H1 (cell line): ENCODE data around the gene PRXL2A.

Experiments used
- EP300 ChIP-seq, 2 experiments: IDR thresholded peaks; 1 replicate in 1 of 2; 2 replicates in 1 of 2; pipeline ENCODE4 v1.6.1; 2011 to 2012; ENCODE audit warnings: low read depth in 2 of 2, low read length in 2 of 2, mild to moderate bottlenecking in 2 of 2, borderline replicate concordance in 1 of 2, inconsistent platforms in 1 of 2, moderate library complexity in 1 of 2
- GABPA ChIP-seq: IDR thresholded peaks from 2 replicates; pipeline ENCODE4 v1.6.1; 2011; ENCODE audit warnings: mild to moderate bottlenecking, low read length, moderate library complexity, borderline replicate concordance; ENCODE audit not compliant: insufficient read depth
- RAD21 ChIP-seq, 2 experiments: IDR thresholded peaks in 1 of 2; conservative IDR thresholded peaks in 1 of 2; 2 replicates each; pipeline ENCODE4 v1.6.1; 2011; ENCODE audit warnings: low read depth in 2 of 2, low read length in 2 of 2, improper control_type of control experiment in 1 of 2, inconsistent platforms in 1 of 2, mild to moderate bottlenecking in 1 of 2, moderate library complexity in 1 of 2
- RNF2 ChIP-seq: fragments of 200-900, 300-1000 bp; sonication (generic); IDR thresholded peaks from 2 replicates; pipeline ENCODE4 v1.7.1; 2016; ENCODE audit warnings: borderline replicate concordance, low read depth, mild to moderate bottlenecking, antibody characterized with exemption, low read length; ENCODE audit not compliant: poor library complexity, severe bottlenecking; ENCODE audit errors: missing control alignments
- SAP30 ChIP-seq: fragments of 300-600 bp; sonication (generic); IDR thresholded peaks from 2 replicates; pipeline ENCODE4 v1.7.1; 2012; ENCODE audit warnings: low read length, moderate library complexity, mild to moderate bottlenecking, inconsistent platforms; ENCODE audit not compliant: insufficient read depth, insufficient replicate concordance
- TAF1 ChIP-seq: IDR thresholded peaks from 2 replicates; pipeline ENCODE4 v1.6.1; 2011; ENCODE audit warnings: mild to moderate bottlenecking, low read depth, low read length
- ZNF274 ChIP-seq: IDR thresholded peaks from 2 replicates; pipeline ENCODE4 v1.7.0; 2012; ENCODE audit warnings: low read length, borderline replicate concordance; ENCODE audit errors: extremely low read depth
- TF ChIP-seq, protein P1 (sequence below): IDR thresholded peaks from 2 replicates; pipeline ENCODE4 v1.6.1; 2011; ENCODE audit warnings: low read depth, mild to moderate bottlenecking, low read length; ENCODE audit not compliant: insufficient read depth
- TF ChIP-seq, protein P2 (sequence below), 3 experiments: IDR thresholded peaks; 1 replicate in 2 of 3; 2 replicates in 1 of 3; pipeline versions ENCODE4 v1.5.1 to v1.6.1; 2011; ENCODE audit warnings: low read length in 3 of 3, mild to moderate bottlenecking in 3 of 3, inconsistent platforms in 2 of 3, low read depth in 1 of 3, moderate library complexity in 1 of 3; ENCODE audit not compliant: insufficient read depth in 1 of 3; ENCODE audit errors: control extremely low read depth in 1 of 3
- TF ChIP-seq, protein P3 (sequence below): IDR thresholded peaks from 2 replicates; pipeline ENCODE4 v1.6.1; 2012; ENCODE audit warnings: low read length, inconsistent platforms

DNA sequence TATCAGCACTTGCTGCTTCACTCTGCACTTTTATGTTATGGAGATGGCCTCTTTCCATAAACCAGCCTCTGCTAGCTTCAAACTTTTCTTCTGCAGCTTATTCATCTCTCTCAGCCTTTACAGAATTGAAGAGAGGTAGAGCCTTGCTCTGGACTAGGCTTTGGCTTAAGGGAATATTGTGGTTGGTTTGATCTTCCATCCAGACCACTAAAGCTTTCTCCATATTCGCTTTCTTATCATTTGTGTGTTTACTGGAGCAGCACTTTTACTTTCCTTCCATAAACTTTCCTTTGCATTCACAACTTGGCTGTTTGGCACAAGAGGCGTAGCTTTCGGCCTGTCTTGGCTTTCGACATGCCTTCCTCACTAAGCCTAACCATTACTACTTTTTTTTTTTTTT is 28.2 kb upstream of the PRXL2A start:
- TF ChIP-seq, protein P1, sequence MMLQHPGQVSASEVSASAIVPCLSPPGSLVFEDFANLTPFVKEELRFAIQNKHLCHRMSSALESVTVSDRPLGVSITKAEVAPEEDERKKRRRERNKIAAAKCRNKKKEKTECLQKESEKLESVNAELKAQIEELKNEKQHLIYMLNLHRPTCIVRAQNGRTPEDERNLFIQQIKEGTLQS: no peak
- no peak for TF ChIP-seq SAP30
- TF ChIP-seq, protein P2, sequence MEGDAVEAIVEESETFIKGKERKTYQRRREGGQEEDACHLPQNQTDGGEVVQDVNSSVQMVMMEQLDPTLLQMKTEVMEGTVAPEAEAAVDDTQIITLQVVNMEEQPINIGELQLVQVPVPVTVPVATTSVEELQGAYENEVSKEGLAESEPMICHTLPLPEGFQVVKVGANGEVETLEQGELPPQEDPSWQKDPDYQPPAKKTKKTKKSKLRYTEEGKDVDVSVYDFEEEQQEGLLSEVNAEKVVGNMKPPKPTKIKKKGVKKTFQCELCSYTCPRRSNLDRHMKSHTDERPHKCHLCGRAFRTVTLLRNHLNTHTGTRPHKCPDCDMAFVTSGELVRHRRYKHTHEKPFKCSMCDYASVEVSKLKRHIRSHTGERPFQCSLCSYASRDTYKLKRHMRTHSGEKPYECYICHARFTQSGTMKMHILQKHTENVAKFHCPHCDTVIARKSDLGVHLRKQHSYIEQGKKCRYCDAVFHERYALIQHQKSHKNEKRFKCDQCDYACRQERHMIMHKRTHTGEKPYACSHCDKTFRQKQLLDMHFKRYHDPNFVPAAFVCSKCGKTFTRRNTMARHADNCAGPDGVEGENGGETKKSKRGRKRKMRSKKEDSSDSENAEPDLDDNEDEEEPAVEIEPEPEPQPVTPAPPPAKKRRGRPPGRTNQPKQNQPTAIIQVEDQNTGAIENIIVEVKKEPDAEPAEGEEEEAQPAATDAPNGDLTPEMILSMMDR (IDR thresholded peaks at IDR 0.05; ENCODE audit: control extremely low read depth in 1 of 3, insufficient read depth in 1 of 3, low read depth in 1 of 3, low read length in 3 of 3): no peak
- no peak for TF ChIP-seq RAD21 (IDR thresholded peaks at IDR 0.05 in 1 of 2, conservative IDR thresholded peaks at IDR 0.05 in 1 of 2; ENCODE audit: low read depth in 2 of 2, low read length in 2 of 2)
- no peak for TF ChIP-seq GABPA
- no peak for TF ChIP-seq EP300 (IDR thresholded peaks at IDR 0.05; ENCODE audit: borderline replicate concordance in 1 of 2, low read depth in 2 of 2, low read length in 2 of 2)
- TF ChIP-seq, protein P3, sequence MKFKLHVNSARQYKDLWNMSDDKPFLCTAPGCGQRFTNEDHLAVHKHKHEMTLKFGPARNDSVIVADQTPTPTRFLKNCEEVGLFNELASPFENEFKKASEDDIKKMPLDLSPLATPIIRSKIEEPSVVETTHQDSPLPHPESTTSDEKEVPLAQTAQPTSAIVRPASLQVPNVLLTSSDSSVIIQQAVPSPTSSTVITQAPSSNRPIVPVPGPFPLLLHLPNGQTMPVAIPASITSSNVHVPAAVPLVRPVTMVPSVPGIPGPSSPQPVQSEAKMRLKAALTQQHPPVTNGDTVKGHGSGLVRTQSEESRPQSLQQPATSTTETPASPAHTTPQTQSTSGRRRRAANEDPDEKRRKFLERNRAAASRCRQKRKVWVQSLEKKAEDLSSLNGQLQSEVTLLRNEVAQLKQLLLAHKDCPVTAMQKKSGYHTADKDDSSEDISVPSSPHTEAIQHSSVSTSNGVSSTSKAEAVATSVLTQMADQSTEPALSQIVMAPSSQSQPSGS: no peak
- no peak for TF ChIP-seq TAF1
- TF ChIP-seq ZNF274: no peak
- no peak for TF ChIP-seq RNF2
